ENCODE results near the gene USF1.

DNA sequence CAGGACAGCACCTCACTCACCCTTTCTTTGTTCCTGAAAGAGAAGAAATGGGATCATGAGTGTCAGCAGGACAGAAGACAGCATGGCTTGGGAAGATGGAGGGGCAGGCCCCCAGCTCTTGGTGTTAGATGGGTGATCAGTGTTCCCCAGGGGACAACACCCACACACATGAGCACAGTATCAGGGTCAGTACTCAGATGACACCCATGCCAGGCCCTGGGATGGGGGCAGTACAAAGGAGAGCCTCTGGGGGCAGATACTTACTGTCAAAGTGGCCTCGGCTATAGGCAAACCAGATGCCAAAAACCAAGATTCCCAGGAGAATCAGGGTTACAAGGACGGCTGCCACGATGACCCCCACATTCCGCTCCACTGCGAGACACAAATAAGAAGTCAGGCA is 46.4 kb downstream of the USF1 start:
- TF ChIP-seq CTCF (conservative IDR thresholded peaks at IDR 0.05; ENCODE audit: low read depth in 2 of 2) (no peak), EZH2phosphoT487 (IDR thresholded peaks at IDR 0.05; ENCODE audit: unreplicated experiment) (no peak), EZH2 (IDR thresholded peaks at IDR 0.05; ENCODE audit: low read depth, unreplicated experiment) (no peak), POLR2AphosphoS5 (IDR thresholded peaks at IDR 0.05; ENCODE audit: low read depth) (no peak), REST (IDR thresholded peaks at IDR 0.05; ENCODE audit: unreplicated experiment) (no peak), NANOG (IDR thresholded peaks at IDR 0.05; ENCODE audit: borderline replicate concordance) (no peak), CREB1 (CRISPR knock-in tag; IDR thresholded peaks at IDR 0.05; ENCODE audit: low read depth) (no peak), JUNB (IDR thresholded peaks at IDR 0.05; ENCODE audit: unreplicated experiment) (no peak), STAT1 (IDR thresholded peaks at IDR 0.05; ENCODE audit: unreplicated experiment) (no peak), ZNF114 (CRISPR knock-in tag; IDR thresholded peaks at IDR 0.05) (no peak)
- TF ChIP-seq, protein P1, sequence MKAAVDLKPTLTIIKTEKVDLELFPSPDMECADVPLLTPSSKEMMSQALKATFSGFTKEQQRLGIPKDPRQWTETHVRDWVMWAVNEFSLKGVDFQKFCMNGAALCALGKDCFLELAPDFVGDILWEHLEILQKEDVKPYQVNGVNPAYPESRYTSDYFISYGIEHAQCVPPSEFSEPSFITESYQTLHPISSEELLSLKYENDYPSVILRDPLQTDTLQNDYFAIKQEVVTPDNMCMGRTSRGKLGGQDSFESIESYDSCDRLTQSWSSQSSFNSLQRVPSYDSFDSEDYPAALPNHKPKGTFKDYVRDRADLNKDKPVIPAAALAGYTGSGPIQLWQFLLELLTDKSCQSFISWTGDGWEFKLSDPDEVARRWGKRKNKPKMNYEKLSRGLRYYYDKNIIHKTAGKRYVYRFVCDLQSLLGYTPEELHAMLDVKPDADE (IDR thresholded peaks at IDR 0.05): no peak

Measured in GM23338 (cell line).